H1 (cell line): ENCODE results near the gene LHFPL2. TPM values are rescaled to one million over a fixed set of nuclear protein-coding genes. Genes with fewer than 3 reads are reported as not detected.

Experiments
- CTCF ChIA-PET: fragments of 300-600 bp; sonication (Branson Sonifier 250); formaldehyde crosslinking; loops from one replicate; lab custom pipeline; 2021; ENCODE audit not compliant: partially characterized antibody; lab: Charles Lee
- POLR2A ChIA-PET: fragments of 300-600 bp; sonication (Branson Sonifier 250); formaldehyde crosslinking; loops from one replicate; lab custom pipeline; 2021; ENCODE audit warnings: inconsistent platforms; ENCODE audit not compliant: partially characterized antibody; lab: Charles Lee
- DNase-seq, 2 experiments: peaks; one replicate each; pipeline versions ENCODE4 v3.0.0 to v3.0.0-alpha.2; 2010 to 2022; ENCODE audit warnings: low spot score in 2 of 2, low read depth in 1 of 2, mixed read lengths in 1 of 2
- FAIRE-seq: peaks from 2 replicates; lab custom pipeline; 2011; peaks lifted over from hg19 to GRCh38; lab: Jason Lieb, UNC
- H2AFZ ChIP-seq: 2 replicates; pipeline ENCODE4 v1.8.1; 2012; ENCODE audit warnings: low read length, inconsistent platforms
- H2AK5ac ChIP-seq: 2 replicates; pipeline ENCODE4 v1.6.1; 2013; ENCODE audit warnings: low read depth, low read length
- H2BK120ac ChIP-seq: replicated peaks from 2 replicates; pipeline ENCODE3; 2013; ENCODE audit warnings: low read depth, low read length, inconsistent platforms
- H2BK12ac ChIP-seq: 2 replicates; pipeline ENCODE4 v1.6.1; 2013; ENCODE audit warnings: low read depth, low read length
- H2BK15ac ChIP-seq: 2 replicates; pipeline ENCODE4 v1.6.1; 2013; ENCODE audit warnings: low read length
- H2BK20ac ChIP-seq: 2 replicates; pipeline ENCODE4 v1.6.1; 2013; ENCODE audit warnings: low read length
- H2BK5ac ChIP-seq: 2 replicates; pipeline ENCODE4 v1.6.1; 2013; ENCODE audit warnings: low read depth, low read length
- H3K14ac ChIP-seq: 2 replicates; pipeline ENCODE4 v1.6.1; 2013; ENCODE audit warnings: inconsistent platforms; ENCODE audit not compliant: insufficient read length
- H3K18ac ChIP-seq: 2 replicates; pipeline ENCODE4 v1.6.1; 2013; ENCODE audit warnings: low read length; ENCODE audit errors: extremely low read depth
- H3K23ac ChIP-seq: 2 replicates; pipeline ENCODE4 v1.6.1; 2013; ENCODE audit warnings: inconsistent platforms; ENCODE audit not compliant: insufficient read length
- H3K23me2 ChIP-seq: 2 replicates; pipeline ENCODE4 v1.6.1; 2013; ENCODE audit warnings: low read depth, low read length
- H3K27ac ChIP-seq: 2 replicates; pipeline ENCODE4 v1.6.1; 2011; ENCODE audit warnings: low read depth, low read length, inconsistent platforms
- H3K27me3 ChIP-seq, 4 experiments: replicated peaks in 1 of 4; 1 replicate in 1 of 4; 2 replicates in 3 of 4; pipeline versions ENCODE4 v1.6.1 to v1.8.1; 2011 to 2013; ENCODE audit warnings: low read length in 3 of 4, mild to moderate bottlenecking in 3 of 4, inconsistent platforms in 2 of 4, mixed read lengths in 2 of 4, moderate library complexity in 1 of 4; ENCODE audit not compliant: control insufficient read depth in 3 of 4, insufficient read depth in 3 of 4; ENCODE audit errors: extremely low read depth in 1 of 4
- H3K36me3 ChIP-seq, 4 experiments: 2 replicates each; pipeline versions ENCODE4 v1.6.1 to v1.8.1; 2011 to 2013; ENCODE audit warnings: mild to moderate bottlenecking in 4 of 4, low read length in 3 of 4, moderate library complexity in 2 of 4, control low read depth in 1 of 4, inconsistent platforms in 1 of 4; ENCODE audit not compliant: insufficient read depth in 4 of 4, control insufficient read depth in 2 of 4
- H3K4ac ChIP-seq: replicated peaks from 2 replicates; pipeline ENCODE3; 2013; ENCODE audit warnings: low read length, low read depth, mixed read lengths, inconsistent platforms; ENCODE audit not compliant: insufficient read length
- H3K4me1 ChIP-seq, 4 experiments: replicated peaks in 1 of 4; 1 replicate in 1 of 4; 2 replicates in 3 of 4; pipeline versions ENCODE4 v1.6.1 to v1.8.1; 2011 to 2013; ENCODE audit warnings: low read length in 3 of 4, inconsistent platforms in 2 of 4, mixed read lengths in 1 of 4; ENCODE audit not compliant: insufficient read depth in 4 of 4, control insufficient read depth in 3 of 4
- H3K4me2 ChIP-seq, 2 experiments: 2 replicates each; pipeline versions ENCODE4 v1.6.1 to v1.8.1; 2011 to 2013; ENCODE audit warnings: low read depth in 2 of 2, low read length in 2 of 2, control low read depth in 1 of 2, inconsistent platforms in 1 of 2, mild to moderate bottlenecking in 1 of 2; ENCODE audit not compliant: insufficient read depth in 1 of 2
- H3K4me3 ChIP-seq, 4 experiments: fragments of 200-600, 300-600 bp in 1 of 4; sonication (generic), shearing (Covaris generic), sonication (Bioruptor Twin) in 1 of 4; 2 replicates each; pipeline versions ENCODE4 v1.5.1 to v1.8.1; 2011 to 2016; ENCODE audit warnings: low read length in 4 of 4, low read depth in 3 of 4, control low read depth in 2 of 4, inconsistent platforms in 2 of 4, mild to moderate bottlenecking in 2 of 4, mixed read lengths in 1 of 4, moderate library complexity in 1 of 4; ENCODE audit not compliant: insufficient read depth in 2 of 4; ENCODE audit errors: extremely low read depth in 1 of 4
- H3K56ac ChIP-seq: replicated peaks from 2 replicates; pipeline ENCODE3; 2013; ENCODE audit warnings: low read depth, mild to moderate bottlenecking, mixed read lengths, low read length, inconsistent platforms; ENCODE audit not compliant: insufficient read length
- H3K79me1 ChIP-seq: 2 replicates; pipeline ENCODE4 v1.6.1; 2013; ENCODE audit warnings: low read depth, low read length, control low read depth
- H3K79me2 ChIP-seq, 2 experiments: 2 replicates each; pipeline versions ENCODE4 v1.6.1 to v1.8.1; 2012 to 2013; ENCODE audit warnings: low read length in 2 of 2, mild to moderate bottlenecking in 2 of 2, inconsistent platforms in 1 of 2; ENCODE audit not compliant: insufficient read depth in 2 of 2, control insufficient read depth in 1 of 2
- H3K9ac ChIP-seq, 4 experiments: replicated peaks in 1 of 4; 1 replicate in 1 of 4; 2 replicates in 3 of 4; pipeline versions ENCODE4 v1.6.1 to v1.8.1; 2011 to 2013; ENCODE audit warnings: low read depth in 3 of 4, low read length in 3 of 4, control low read depth in 2 of 4, mild to moderate bottlenecking in 2 of 4, moderate library complexity in 2 of 4, inconsistent platforms in 1 of 4; ENCODE audit errors: extremely low read depth in 1 of 4
- H3K9me3 ChIP-seq, 2 experiments: 2 replicates each; pipeline versions ENCODE4 v1.6.1 to v1.8.1; 2012 to 2013; ENCODE audit warnings: mild to moderate bottlenecking in 2 of 2, moderate library complexity in 2 of 2, control low read depth in 1 of 2, inconsistent platforms in 1 of 2, low read depth in 1 of 2, low read length in 1 of 2, mixed read lengths in 1 of 2; ENCODE audit not compliant: insufficient read depth in 2 of 2
- H4K20me1 ChIP-seq, 2 experiments: replicated peaks in 1 of 2; 2 replicates each; pipeline versions ENCODE3 to v1.8.1; 2011 to 2013; ENCODE audit warnings: inconsistent platforms in 2 of 2, low read length in 2 of 2, mild to moderate bottlenecking in 1 of 2; ENCODE audit not compliant: insufficient read depth in 2 of 2, control insufficient read depth in 1 of 2
- H4K5ac ChIP-seq: 2 replicates; pipeline ENCODE4 v1.6.1; 2013; ENCODE audit warnings: low read length, low read depth, mixed read lengths, inconsistent platforms; ENCODE audit not compliant: insufficient read length
- H4K8ac ChIP-seq: 2 replicates; pipeline ENCODE4 v1.8.0; 2013; ENCODE audit warnings: mild to moderate bottlenecking, moderate library complexity, low read length, inconsistent platforms; ENCODE audit not compliant: insufficient read depth; ENCODE audit errors: extremely low read depth
- H4K91ac ChIP-seq: replicated peaks from 2 replicates; pipeline ENCODE3; 2013; ENCODE audit warnings: low read length, mixed read lengths, inconsistent platforms; ENCODE audit not compliant: insufficient read length
- CBX8 ChIP-seq: fragments of 300-800, 300-1000 bp; sonication (generic); IDR thresholded peaks from 2 replicates; pipeline ENCODE4 v1.7.1; 2016; ENCODE audit warnings: low read depth, low read length, borderline replicate concordance
- EZH2 ChIP-seq: fragments of 200-600 bp; sonication (generic); IDR thresholded peaks from 2 replicates; pipeline ENCODE4 v1.7.1; 2012; ENCODE audit warnings: low read depth, mild to moderate bottlenecking, moderate library complexity, low read length, inconsistent platforms; ENCODE audit not compliant: severe bottlenecking
- GABPA ChIP-seq: IDR thresholded peaks from 2 replicates; pipeline ENCODE4 v1.6.1; 2011; ENCODE audit warnings: mild to moderate bottlenecking, low read length, moderate library complexity, borderline replicate concordance; ENCODE audit not compliant: insufficient read depth
- POLR2A ChIP-seq, 2 experiments: IDR thresholded peaks; 1 replicate in 1 of 2; 2 replicates in 1 of 2; pipeline ENCODE4 v1.6.1; 2011; ENCODE audit warnings: low read depth in 2 of 2, low read length in 2 of 2, mild to moderate bottlenecking in 2 of 2; ENCODE audit errors: control extremely low read depth in 1 of 2
- RAD21 ChIP-seq, 2 experiments: IDR thresholded peaks in 1 of 2; conservative IDR thresholded peaks in 1 of 2; 2 replicates each; pipeline ENCODE4 v1.6.1; 2011; ENCODE audit warnings: low read depth in 2 of 2, low read length in 2 of 2, improper control_type of control experiment in 1 of 2, inconsistent platforms in 1 of 2, mild to moderate bottlenecking in 1 of 2, moderate library complexity in 1 of 2
- RBBP5 ChIP-seq: IDR thresholded peaks from 2 replicates; pipeline ENCODE4 v1.7.1; 2012; ENCODE audit warnings: low read depth, mild to moderate bottlenecking, inconsistent platforms, low read length, moderate library complexity, borderline replicate concordance
- SP1 ChIP-seq: IDR thresholded peaks from 2 replicates; pipeline ENCODE4 v1.6.1; 2011; ENCODE audit warnings: low read depth, low read length
- WGBS, 2 experiments: shearing (Covaris generic) in 1 of 2; methylation state at CpG; one replicate each; pipeline versions ENCODE4 v1.1.6 to v1.1.7; 2013 to 2015; ENCODE audit warnings: low lambda C conversion rate in 2 of 2, mixed read lengths in 2 of 2, inconsistent platforms in 1 of 2, low coverage in 1 of 2, missing lambda C conversion rate in 1 of 2; ENCODE audit not compliant: insufficient replicate concordance in 2 of 2, insufficient coverage in 1 of 2, insufficient read length in 1 of 2; ENCODE audit errors: extremely low coverage in 1 of 2, missing lambda C conversion rate in 1 of 2; 5-methylcytosine and 5-hydroxymethylcytosine counted together
- polyA plus RNA-seq, 7 experiments: library from polyadenylated mRNA; depleted of rRNA in 3 of 7; stranded (reverse) in 5 of 7; unstranded in 2 of 7; fragments of >200 nt in 5 of 7; fragments of 200-250 nt in 2 of 7; gene quantifications; 1 replicate in 5 of 7; 2 replicates in 1 of 7; 4 replicates in 1 of 7; pipeline versions ENCODE4 v1.2.1 to v1.2.3, GENCODE V29; 2011 to 2013; ENCODE audit warnings: missing spikeins in 2 of 7, mixed read lengths in 2 of 7
- total RNA-seq: library from RNA; stranded (reverse); fragmentation: NEBNext Ultra II Directional; extraction: Animal tissue kit (Norgen Biotek cat#: 25700); gene quantifications from 2 replicates; pipeline ENCODE4 v1.2.1, GENCODE V29; 2021
- TF ChIP-seq, protein P1 (sequence below): IDR thresholded peaks from 2 replicates; pipeline ENCODE4 v1.6.1; 2012; ENCODE audit warnings: low read length, inconsistent platforms
- TF ChIP-seq, protein P2 (sequence below): IDR thresholded peaks from 2 replicates; pipeline ENCODE4 v1.6.1; 2012; ENCODE audit warnings: inconsistent platforms

Gene LHFPL2
- total and polyA plus RNA-seq, 2 of the 8 experiments (the other 6 are each of a cell fraction or from before 2014, with no cell fraction given) = 9.6 to 43.0 TPM

GRCh38 chr5:78566747-78567425, 81.7 kb downstream of the LHFPL2 start:
- H3K23ac ChIP-seq = no peak overlapping the region
- no peak overlapping the region for H2BK120ac ChIP-seq
- CTCF ChIA-PET = interaction anchor here (0.6 to 2.0 kb wide), 6 partner anchors 24 to 122 kb away, joined by 3 to 7 read pairs (median 4); no protein-coding TSS in a partner anchor
- no peak overlapping the region for H2BK15ac ChIP-seq
- H4K91ac ChIP-seq = no peak overlapping the region
- no peak overlapping the region for H3K14ac ChIP-seq
- FAIRE-seq (no peak), DNase-seq (no peak)
- no peak overlapping the region for H4K8ac ChIP-seq
- no peak overlapping the region for H2AK5ac ChIP-seq
- no peak overlapping the region for H4K5ac ChIP-seq
- no peaks in the 10 kb centered on the region for H3K79me1 ChIP-seq
- H3K79me2 ChIP-seq = peaks cover 0 to 66% of the 10 kb centered on the region in 2 experiments; a peak in 2 of 4 replicates
- no peak overlapping the region for H2BK12ac ChIP-seq
- H3K4me2 ChIP-seq = no peak overlapping the region
- H3K9me3 ChIP-seq = no peaks in the 10 kb centered on the region
- H3K56ac ChIP-seq = no peak overlapping the region
- H3K4me3 ChIP-seq = no peak overlapping the region
- no peaks in the 10 kb centered on the region for H3K27me3 ChIP-seq
- no peak overlapping the region for H2BK20ac ChIP-seq
- H3K27ac ChIP-seq = no peak overlapping the region
- no peak overlapping the region for H2AFZ ChIP-seq
- H3K9ac ChIP-seq = no peak overlapping the region
- WGBS, 2 experiments = 95% methylated on average over 7 of the region's 7 CpGs; no CpG with 5 or more reads in 1 of the 2 experiments
- POLR2A ChIA-PET = interaction anchor here (0.7 kb wide), 1 partner anchor 11 kb away, joined by 3 read pairs; no protein-coding TSS in a partner anchor
- peaks cover 0 to 4% (median 3%) of the 10 kb centered on the region in 4 experiments; a peak in 4 of 8 replicates for H3K36me3 ChIP-seq
- H2BK5ac ChIP-seq = no peak overlapping the region
- peaks cover 3 to 8% of the 10 kb centered on the region in 2 experiments for H4K20me1 ChIP-seq
- H3K4ac ChIP-seq = no peak overlapping the region
- peaks cover 0 to 13% (median 7%) of the 10 kb centered on the region in 4 experiments; a peak in 5 of 7 replicates for H3K4me1 ChIP-seq
- no peaks in the 10 kb centered on the region for H3K23me2 ChIP-seq
- no peak overlapping the region for H3K18ac ChIP-seq
- no peak for TF ChIP-seq EZH2
- TF ChIP-seq, protein P1, sequence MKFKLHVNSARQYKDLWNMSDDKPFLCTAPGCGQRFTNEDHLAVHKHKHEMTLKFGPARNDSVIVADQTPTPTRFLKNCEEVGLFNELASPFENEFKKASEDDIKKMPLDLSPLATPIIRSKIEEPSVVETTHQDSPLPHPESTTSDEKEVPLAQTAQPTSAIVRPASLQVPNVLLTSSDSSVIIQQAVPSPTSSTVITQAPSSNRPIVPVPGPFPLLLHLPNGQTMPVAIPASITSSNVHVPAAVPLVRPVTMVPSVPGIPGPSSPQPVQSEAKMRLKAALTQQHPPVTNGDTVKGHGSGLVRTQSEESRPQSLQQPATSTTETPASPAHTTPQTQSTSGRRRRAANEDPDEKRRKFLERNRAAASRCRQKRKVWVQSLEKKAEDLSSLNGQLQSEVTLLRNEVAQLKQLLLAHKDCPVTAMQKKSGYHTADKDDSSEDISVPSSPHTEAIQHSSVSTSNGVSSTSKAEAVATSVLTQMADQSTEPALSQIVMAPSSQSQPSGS = no peak
- no peak for TF ChIP-seq GABPA
- no peak for TF ChIP-seq CBX8
- no peak for TF ChIP-seq POLR2A (IDR thresholded peaks at IDR 0.05; ENCODE audit: control extremely low read depth in 1 of 2, low read depth in 2 of 2, low read length in 2 of 2)
- TF ChIP-seq, protein P2, sequence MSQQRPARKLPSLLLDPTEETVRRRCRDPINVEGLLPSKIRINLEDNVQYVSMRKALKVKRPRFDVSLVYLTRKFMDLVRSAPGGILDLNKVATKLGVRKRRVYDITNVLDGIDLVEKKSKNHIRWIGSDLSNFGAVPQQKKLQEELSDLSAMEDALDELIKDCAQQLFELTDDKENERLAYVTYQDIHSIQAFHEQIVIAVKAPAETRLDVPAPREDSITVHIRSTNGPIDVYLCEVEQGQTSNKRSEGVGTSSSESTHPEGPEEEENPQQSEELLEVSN = no peak
- TF ChIP-seq RAD21 (IDR thresholded peaks at IDR 0.05 in 1 of 2, conservative IDR thresholded peaks at IDR 0.05 in 1 of 2; ENCODE audit: low read depth in 2 of 2, low read length in 2 of 2) = no peak
- TF ChIP-seq RBBP5 = no peak
- no peak for TF ChIP-seq SP1
